GM12878 (cell line): Measurements from ENCODE around the gene TRPM1. TPM values are rescaled to one million over a fixed set of nuclear protein-coding genes. Genes with fewer than 3 reads are reported as not detected.
A peak's percentile ranks its signal among the peaks of the same experiment; 100 is the strongest.

Experiments used
- ATAC-seq: fragments of 200-7000 bp; cut with Tn5 transposase; 3 replicates; pipeline ENCODE4 v1.9.1; 2020; ENCODE audit warnings: mild to moderate bottlenecking, moderate library complexity
- BruUV-seq: library from RNA; stranded (reverse); fragments of 400-500 nt; replicated peaks from 2 replicates; lab custom pipeline; 2021; lab: Mats Ljungman, UMichigan
- CTCF ChIA-PET: fragments of 300-600 bp; sonication (Branson Sonifier 250); formaldehyde crosslinking; extraction: SDS; loops from one replicate; lab custom pipeline; 2021; ENCODE audit warnings: inconsistent platforms; lab: Yijun Ruan, JAX
- POLR2A ChIA-PET: fragments of 350-600 bp; formaldehyde crosslinking; extraction: SDS; loops from one replicate; lab custom pipeline; 2021; ENCODE audit warnings: inconsistent platforms; lab: Charles Lee
- RAD21 ChIA-PET: fragments of 300-600 bp; sonication (Branson Sonifier 250); formaldehyde crosslinking; loops from one replicate; lab custom pipeline; 2023; ENCODE audit warnings: antibody characterized with exemption; ENCODE audit not compliant: unreplicated experiment; lab: Charles Lee
- SMC1A ChIA-PET: fragments of 300-600 bp; sonication (Branson Sonifier 250); formaldehyde crosslinking; loops from one replicate; lab custom pipeline; 2023; ENCODE audit not compliant: unreplicated experiment, uncharacterized antibody; lab: Charles Lee
- DNase-seq: peaks from one replicate; pipeline ENCODE4 v3.0.0-alpha.2; 2011; ENCODE audit warnings: low read depth, low spot score
- FAIRE-seq: peaks from 3 replicates; lab custom pipeline; 2011; peaks lifted over from hg19 to GRCh38; lab: Jason Lieb, UNC
- H2AFZ ChIP-seq: 2 replicates; pipeline ENCODE4 v1.6.0; 2011; ENCODE audit warnings: low read depth, low read length, control low read depth; ENCODE audit not compliant: control insufficient read depth
- H3K27ac ChIP-seq: 2 replicates; pipeline ENCODE4 v1.5.1; 2011; ENCODE audit warnings: control low read depth; ENCODE audit not compliant: control insufficient read depth, insufficient read depth
- H3K27me3 ChIP-seq, 2 experiments: replicated peaks in 1 of 2; 2 replicates each; pipeline versions ENCODE4 v1.6.0 to v1.6.1; 2011; ENCODE audit warnings: low read length in 1 of 2; ENCODE audit not compliant: control insufficient read depth in 2 of 2, insufficient read depth in 2 of 2
- H3K36me3 ChIP-seq, 2 experiments: 2 replicates each; pipeline ENCODE4 v1.5.1; 2011; ENCODE audit warnings: low read length in 1 of 2; ENCODE audit not compliant: control insufficient read depth in 2 of 2, insufficient read depth in 2 of 2
- H3K4me1 ChIP-seq: 2 replicates; pipeline ENCODE4 v1.6.1; 2011; ENCODE audit warnings: mild to moderate bottlenecking, low read length, moderate library complexity, mixed read lengths; ENCODE audit not compliant: control insufficient read depth, insufficient read depth
- H3K4me2 ChIP-seq: 2 replicates; pipeline ENCODE4 v1.6.0; 2011; ENCODE audit warnings: control low read depth; ENCODE audit not compliant: control insufficient read depth, insufficient read depth
- H3K4me3 ChIP-seq: fragments of 200-600 bp; sonication (generic); 2 replicates; pipeline ENCODE4 v1.5.1; 2016
- H3K79me2 ChIP-seq: 2 replicates; pipeline ENCODE4 v1.6.0; 2011; ENCODE audit warnings: low read length; ENCODE audit not compliant: control insufficient read depth, insufficient read depth
- H3K9ac ChIP-seq: 2 replicates; pipeline ENCODE4 v1.8.0; 2011; ENCODE audit warnings: low read length, control low read depth, mixed read lengths; ENCODE audit not compliant: control insufficient read depth, insufficient read depth
- H3K9me3 ChIP-seq: replicated peaks from 3 replicates; pipeline ENCODE4 v1.5.1; 2011; ENCODE audit warnings: mild to moderate bottlenecking, low read length; ENCODE audit not compliant: control insufficient read depth, insufficient read depth
- H4K20me1 ChIP-seq: 2 replicates; pipeline ENCODE4 v1.6.0; 2011; ENCODE audit not compliant: control insufficient read depth, insufficient read depth
- ATF2 ChIP-seq: IDR thresholded peaks from 2 replicates; pipeline ENCODE4 v1.6.1; 2012; ENCODE audit warnings: low read length, inconsistent platforms
- DPF2 ChIP-seq: fragments of 450-650 bp; IDR thresholded peaks from 2 replicates; pipeline ENCODE4 v1.6.1; 2017; ENCODE audit warnings: mild to moderate bottlenecking
- EED ChIP-seq: sonication (generic); IDR thresholded peaks from 2 replicates; pipeline ENCODE4 v1.6.1; 2016; ENCODE audit warnings: antibody characterized with exemption, low read depth
- JUNB ChIP-seq: IDR thresholded peaks from 2 replicates; pipeline ENCODE4 v1.6.1; 2016; ENCODE audit warnings: antibody characterized with exemption, mild to moderate bottlenecking
- MTA3 ChIP-seq: IDR thresholded peaks from 2 replicates; pipeline ENCODE4 v1.6.1; 2012; ENCODE audit warnings: low read length, inconsistent platforms, borderline replicate concordance
- NFIC ChIP-seq: IDR thresholded peaks from 2 replicates; pipeline ENCODE4 v1.6.1; 2012; ENCODE audit warnings: low read depth, mild to moderate bottlenecking, inconsistent platforms, low read length, moderate library complexity
- NRF1 ChIP-seq: conservative IDR thresholded peaks from 2 replicates; pipeline ENCODE4 v1.6.1; 2011; ENCODE audit warnings: mild to moderate bottlenecking, low read depth, low read length, improper control_type of control experiment
- RBBP5 ChIP-seq: fragments of 200-600 bp; sonication (generic); conservative IDR thresholded peaks from 2 replicates; pipeline ENCODE4 v1.6.1; 2016
- RCOR1 ChIP-seq: conservative IDR thresholded peaks from 2 replicates; pipeline ENCODE4 v1.6.1; 2012; ENCODE audit warnings: low read depth, low read length, improper control_type of control experiment
- SREBF2 ChIP-seq: IDR thresholded peaks from 2 replicates; pipeline ENCODE4 v1.6.1; 2012; ENCODE audit warnings: mild to moderate bottlenecking, low read length
- WGBS: methylation state at CpG from one replicate; pipeline ENCODE4 v1.1.6; 2016; ENCODE audit warnings: low lambda C conversion rate; ENCODE audit not compliant: insufficient replicate concordance, insufficient coverage; ENCODE audit errors: missing lambda C conversion rate; 5-methylcytosine and 5-hydroxymethylcytosine counted together
- in situ Hi-C: fragments of 300-500 bp; cut with MboI; formaldehyde crosslinking; loops from 9 replicates; pipeline ENCODE4 v1.14.3; 2018; ENCODE audit warnings: mixed read lengths
- intact Hi-C: fragments of 100-400 bp; cut with micrococcal nuclease; formaldehyde crosslinking; loops from one replicate; pipeline ENCODE4 v1.14.2; 2022; ENCODE audit not compliant: unreplicated experiment
- polyA plus RNA-seq, 11 experiments: library from polyadenylated mRNA; depleted of rRNA in 4 of 11; unstranded in 6 of 11; stranded (reverse) in 5 of 11; fragments of >200 nt; fragmentation: Nextera tagmentation in 4 of 11; fragmentation: Illumina TruSeq in 1 of 11; extraction: Ambion mirVana in 4 of 11; extraction: Trizol in 1 of 11; gene quantifications; 1 replicate in 1 of 11; 2 replicates in 10 of 11; pipeline versions ENCODE4 v1.2.1 to v1.2.3, GENCODE V29; 2011 to 2016; ENCODE audit warnings: inconsistent platforms in 2 of 11, missing spikeins in 2 of 11, low read depth in 1 of 11
- total RNA-seq, 4 experiments: library from RNA; depleted of rRNA in 3 of 4; stranded (reverse); fragments of >200 nt in 3 of 4; fragmentation: Illumina TruSeq in 1 of 4; extraction: Trizol in 1 of 4; gene quantifications; 2 replicates each; pipeline versions ENCODE4 v1.2.1 to v1.2.3, GENCODE V29; 2013 to 2021
- TF ChIP-seq, protein P1 (sequence below): fragments of 450-650 bp; IDR thresholded peaks from 2 replicates; pipeline ENCODE4 v1.6.1; 2016; ENCODE audit warnings: mild to moderate bottlenecking
- TF ChIP-seq, protein P2 (sequence below): fragments of 450-650 bp; formaldehyde crosslinking; IDR thresholded peaks from 2 replicates; pipeline ENCODE4 v1.4.0; 2022; ENCODE audit warnings: mild to moderate bottlenecking, moderate library complexity

The TRPM1 gene
- total and polyA plus RNA-seq, 10 of the 15 experiments (the other 5 are each of a cell fraction or from before 2014, with no cell fraction given): 0.01 to 0.10 (median 0.05) TPM; not detected in 4

DNA sequence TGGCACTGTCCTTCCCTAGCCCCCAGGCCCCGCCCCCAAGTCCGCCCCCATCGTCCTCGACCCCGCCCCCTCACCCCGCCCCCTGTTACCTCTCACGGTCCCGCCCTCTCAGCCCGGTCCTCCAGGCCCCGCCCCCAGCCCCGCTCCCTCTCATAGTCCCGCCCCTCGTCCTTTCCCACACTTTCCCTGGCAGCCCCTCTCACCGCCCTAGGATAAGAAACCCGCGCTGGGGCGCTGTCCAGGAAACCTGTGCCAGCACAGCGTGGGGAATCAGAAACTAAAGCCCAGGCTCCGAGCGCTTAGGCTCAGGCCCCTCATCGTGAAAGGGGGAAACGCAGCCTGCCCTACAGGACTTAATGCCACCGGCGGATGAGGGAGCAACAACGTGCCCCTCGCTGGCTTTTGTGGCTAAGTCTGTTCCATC lies 20.9 kb downstream of the TRPM1 start:
- H2AFZ ChIP-seq: peak overlapping the region; percentile 42
- in situ Hi-C loops (no loop called here), intact Hi-C loops (no loop called here)
- ChIA-PET POLR2A (no interaction called here), SMC1A (no interaction called here), CTCF (no interaction called here), RAD21 (no interaction called here)
- BruUV-seq: no TSS peak
- H3K4me2 ChIP-seq: peak overlapping the region; percentile 44
- no peaks in the 10 kb centered on the region for H3K9me3 ChIP-seq
- DNase-seq: no peak
- H3K27me3 ChIP-seq: no peaks in the 10 kb centered on the region
- ATAC-seq: peak; percentile 76
- no peak overlapping the region for H3K9ac ChIP-seq
- WGBS: 10% methylated on average over 13 of the region's 26 CpGs
- no peaks in the 10 kb centered on the region; the same call in 1 of the 2 replicates for H4K20me1 ChIP-seq
- H3K4me1 ChIP-seq: peaks cover 19% of the 10 kb centered on the region
- no peak for FAIRE-seq
- H3K4me3 ChIP-seq: no peak overlapping the region; the same call in 1 of the 2 replicates
- H3K27ac ChIP-seq: no peak overlapping the region
- no peaks in the 10 kb centered on the region for H3K79me2 ChIP-seq
- no peaks in the 10 kb centered on the region for H3K36me3 ChIP-seq
- TF ChIP-seq EED: peak; percentile 29; the same call in 1 of the 2 replicates
- TF ChIP-seq, protein P1, sequence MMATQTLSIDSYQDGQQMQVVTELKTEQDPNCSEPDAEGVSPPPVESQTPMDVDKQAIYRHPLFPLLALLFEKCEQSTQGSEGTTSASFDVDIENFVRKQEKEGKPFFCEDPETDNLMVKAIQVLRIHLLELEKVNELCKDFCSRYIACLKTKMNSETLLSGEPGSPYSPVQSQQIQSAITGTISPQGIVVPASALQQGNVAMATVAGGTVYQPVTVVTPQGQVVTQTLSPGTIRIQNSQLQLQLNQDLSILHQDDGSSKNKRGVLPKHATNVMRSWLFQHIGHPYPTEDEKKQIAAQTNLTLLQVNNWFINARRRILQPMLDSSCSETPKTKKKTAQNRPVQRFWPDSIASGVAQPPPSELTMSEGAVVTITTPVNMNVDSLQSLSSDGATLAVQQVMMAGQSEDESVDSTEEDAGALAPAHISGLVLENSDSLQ: no peak

DNA sequence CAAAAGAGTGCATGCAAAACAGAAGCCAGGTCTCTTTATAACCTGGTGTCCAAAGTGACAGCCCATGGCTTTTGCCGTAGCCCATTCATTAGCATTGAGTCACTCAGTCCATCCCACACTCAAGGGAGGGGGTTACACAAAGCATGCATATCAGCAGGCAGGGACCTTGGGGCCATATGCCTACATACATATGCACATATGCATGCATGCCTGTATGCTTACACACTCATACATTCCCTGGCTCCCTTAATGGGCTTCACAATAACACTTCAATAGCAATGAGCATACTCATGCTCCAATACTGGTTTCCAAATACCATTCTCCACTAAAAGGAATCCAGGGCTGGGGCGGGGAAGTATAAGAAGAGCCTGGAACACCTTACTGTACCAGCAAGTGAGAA lies 22.0 kb downstream of the TRPM1 start:
- SMC1A ChIA-PET: interaction anchor here (0.7 kb wide), 1 partner anchor 10 kb away, joined by 3 read pairs; no protein-coding TSS in a partner anchor
- TF ChIP-seq MTA3: no peak
- TF ChIP-seq JUNB: no peak
- no peak for TF ChIP-seq ATF2
- TF ChIP-seq, protein P2, sequence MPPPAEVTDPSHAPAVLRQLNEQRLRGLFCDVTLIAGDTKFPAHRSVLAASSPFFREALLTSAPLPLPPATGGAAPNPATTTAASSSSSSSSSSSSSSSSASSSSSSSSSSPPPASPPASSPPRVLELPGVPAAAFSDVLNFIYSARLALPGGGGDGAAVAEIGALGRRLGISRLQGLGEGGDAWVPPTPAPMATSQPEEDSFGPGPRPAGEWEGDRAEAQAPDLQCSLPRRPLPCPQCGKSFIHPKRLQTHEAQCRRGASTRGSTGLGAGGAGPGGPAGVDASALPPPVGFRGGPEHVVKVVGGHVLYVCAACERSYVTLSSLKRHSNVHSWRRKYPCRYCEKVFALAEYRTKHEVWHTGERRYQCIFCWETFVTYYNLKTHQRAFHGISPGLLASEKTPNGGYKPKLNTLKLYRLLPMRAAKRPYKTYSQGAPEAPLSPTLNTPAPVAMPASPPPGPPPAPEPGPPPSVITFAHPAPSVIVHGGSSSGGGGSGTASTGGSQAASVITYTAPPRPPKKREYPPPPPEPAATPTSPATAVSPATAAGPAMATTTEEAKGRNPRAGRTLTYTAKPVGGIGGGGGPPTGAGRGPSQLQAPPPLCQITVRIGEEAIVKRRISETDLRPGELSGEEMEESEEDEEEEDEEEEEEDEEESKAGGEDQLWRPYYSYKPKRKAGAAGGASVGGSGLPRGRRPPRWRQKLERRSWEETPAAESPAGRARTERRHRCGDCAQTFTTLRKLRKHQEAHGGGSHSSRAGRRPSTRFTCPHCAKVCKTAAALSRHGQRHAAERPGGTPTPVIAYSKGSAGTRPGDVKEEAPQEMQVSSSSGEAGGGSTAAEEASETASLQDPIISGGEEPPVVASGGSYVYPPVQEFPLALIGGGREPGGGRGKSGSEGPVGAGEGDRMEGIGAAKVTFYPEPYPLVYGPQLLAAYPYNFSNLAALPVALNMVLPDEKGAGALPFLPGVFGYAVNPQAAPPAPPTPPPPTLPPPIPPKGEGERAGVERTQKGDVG (CRISPR knock-in tag): no peak
- TF ChIP-seq RCOR1: no peak
- TF ChIP-seq NRF1: no peak
- TF ChIP-seq SREBF2: no peak
- TF ChIP-seq DPF2: no peak
- TF ChIP-seq NFIC: no peak
- no peak for TF ChIP-seq RBBP5
- TF ChIP-seq, all 136 proteins: peak for 0
- ChIA-PET POLR2A (no interaction called here), CTCF (no interaction called here), RAD21 (no interaction called here)
- ATAC-seq: no peak
- FAIRE-seq: no peak
- H3K4me2 ChIP-seq: no peak overlapping the region
- no peak overlapping the region for H3K4me3 ChIP-seq
- no peaks in the 10 kb centered on the region for H3K9me3 ChIP-seq
- no peaks in the 10 kb centered on the region for H3K79me2 ChIP-seq
- no peak overlapping the region for H3K27ac ChIP-seq
- H3K36me3 ChIP-seq: no peaks in the 10 kb centered on the region
- no peaks in the 10 kb centered on the region for H3K27me3 ChIP-seq
- no peaks in the 10 kb centered on the region; the same call in 1 of the 2 replicates for H4K20me1 ChIP-seq
- H3K9ac ChIP-seq: no peak overlapping the region
- peaks cover 19% of the 10 kb centered on the region for H3K4me1 ChIP-seq
- no peak for DNase-seq
- intact Hi-C loops (no loop called here), in situ Hi-C loops (no loop called here)
- WGBS: 50% methylated on average over 2 of the region's 2 CpGs
- H2AFZ ChIP-seq: no peak overlapping the region
- BruUV-seq: no TSS peak
